ENCODE measurements around the gene PCARE.

DNA sequence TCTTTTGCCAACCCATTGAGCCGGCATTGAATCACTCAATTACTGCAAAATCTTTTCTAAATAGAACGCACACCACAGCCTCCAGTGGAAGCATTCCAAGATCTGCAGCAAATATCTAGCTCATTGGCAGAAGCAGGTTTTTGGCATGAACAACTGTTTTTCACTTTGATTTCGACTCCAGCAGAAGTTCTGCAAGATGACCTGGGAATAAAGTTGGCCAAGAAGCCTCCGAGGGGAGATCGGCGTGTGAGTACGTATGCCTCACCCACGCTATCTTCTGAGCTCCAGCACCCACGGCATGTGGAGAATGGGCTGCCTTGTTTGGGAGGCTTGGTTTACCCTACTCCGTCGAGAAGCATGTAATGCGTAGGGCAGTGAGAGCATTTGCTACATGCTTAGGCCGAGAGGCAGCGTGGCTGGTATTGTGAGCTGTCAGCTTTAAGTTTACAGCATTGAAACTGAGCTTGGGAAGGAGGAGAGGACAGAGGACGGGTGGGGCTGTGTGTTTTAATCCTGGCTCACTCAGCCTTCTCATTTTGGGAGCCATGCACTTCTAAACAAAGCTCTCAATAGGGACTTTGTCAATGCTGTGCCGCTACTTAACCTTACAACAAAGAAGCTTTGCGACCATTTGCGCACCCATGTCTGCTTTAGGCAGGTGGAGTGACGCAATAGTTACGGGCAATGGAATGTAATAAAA lies 10.5 kb downstream of the PCARE start:
- TF ChIP-seq POLR2AphosphoS5 (IDR thresholded peaks at IDR 0.05; ENCODE audit: borderline replicate concordance, low read depth, low read length) (no peak), FOXP2 (optimal IDR thresholded peaks at IDR 0.05; ENCODE audit: control extremely low read depth, extremely low read length, insufficient read depth) (no peak), EZH2 (IDR thresholded peaks at IDR 0.05) (no peak)

All from SK-N-MC (cell line).